SJSA1 (cell line): Measurements from ENCODE around the gene FOXN3. TPM values are rescaled to one million over a fixed set of nuclear protein-coding genes. Genes with fewer than 3 reads are reported as not detected.

ENCODE experiments used
- DNase-seq, 2 experiments: peaks; one replicate each; pipeline ENCODE4 v3.0.0-alpha.2; 2015 to 2020; ENCODE audit warnings: low spot score in 2 of 2, low read depth in 1 of 2
- H3K27ac ChIP-seq: fragments of 250-450 bp; sonication (Bioruptor Pico); 2 replicates; pipeline ENCODE4 v1.5.1; 2020; ENCODE audit warnings: mild to moderate bottlenecking, moderate library complexity
- H3K27me3 ChIP-seq: fragments of 250-450 bp; sonication (Bioruptor Pico); replicated peaks from 2 replicates; pipeline ENCODE4 v1.5.1; 2020; ENCODE audit warnings: mild to moderate bottlenecking, moderate library complexity
- H3K36me3 ChIP-seq: fragments of 250-450 bp; sonication (Bioruptor Pico); 2 replicates; pipeline ENCODE4 v1.5.1; 2020; ENCODE audit warnings: mild to moderate bottlenecking
- H3K4me1 ChIP-seq: fragments of 250-450 bp; sonication (Bioruptor Pico); replicated peaks from 2 replicates; pipeline ENCODE4 v1.6.1; 2021; ENCODE audit warnings: mild to moderate bottlenecking
- H3K4me3 ChIP-seq: fragments of 250-450 bp; sonication (Bioruptor Pico); 2 replicates; pipeline ENCODE4 v1.5.1; 2020; ENCODE audit warnings: mild to moderate bottlenecking
- H3K9me3 ChIP-seq: fragments of 250-450 bp; sonication (Bioruptor Pico); replicated peaks from 2 replicates; pipeline ENCODE4 v1.5.1; 2020; ENCODE audit warnings: mild to moderate bottlenecking
- total RNA-seq: library from RNA; depleted of rRNA; stranded (reverse); fragments of >200 nt; shearing (Covaris generic); gene quantifications from 2 replicates; pipeline ENCODE4 v1.2.3, GENCODE V29; 2014

The FOXN3 gene
- total RNA-seq, 1 experiment from 2014 or later = 31.0 TPM

DNA sequence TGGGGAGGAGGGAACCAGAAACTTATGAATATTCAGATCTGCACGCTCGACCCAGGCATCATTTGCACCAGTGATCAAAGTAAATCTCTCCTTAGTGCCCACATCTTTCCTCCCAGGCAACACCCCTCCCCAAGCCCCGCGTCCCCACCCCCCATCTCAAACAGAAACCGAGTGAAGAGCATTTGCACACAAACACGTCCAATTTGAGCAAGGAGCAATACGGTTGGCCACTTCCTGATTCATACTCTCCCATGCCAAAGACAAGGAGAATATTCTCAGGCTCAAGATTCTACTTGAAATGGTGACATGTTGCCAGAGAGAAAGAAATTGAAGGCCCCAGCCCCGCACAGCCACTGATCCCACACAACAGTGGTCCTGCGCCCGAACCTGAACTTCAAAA, 7.1 kb downstream of the FOXN3 start:
- no peaks in the 10 kb centered on the region for H3K27me3 ChIP-seq
- H3K4me1 ChIP-seq = peaks cover under 1% of the 10 kb centered on the region; the same call in 1 of the 2 replicates
- H3K27ac ChIP-seq = no peak overlapping the region
- peaks cover 27% of the 10 kb centered on the region for H3K36me3 ChIP-seq
- no peaks in the 10 kb centered on the region for H3K9me3 ChIP-seq
- no peak for DNase-seq
- no peak overlapping the region for H3K4me3 ChIP-seq

DNA sequence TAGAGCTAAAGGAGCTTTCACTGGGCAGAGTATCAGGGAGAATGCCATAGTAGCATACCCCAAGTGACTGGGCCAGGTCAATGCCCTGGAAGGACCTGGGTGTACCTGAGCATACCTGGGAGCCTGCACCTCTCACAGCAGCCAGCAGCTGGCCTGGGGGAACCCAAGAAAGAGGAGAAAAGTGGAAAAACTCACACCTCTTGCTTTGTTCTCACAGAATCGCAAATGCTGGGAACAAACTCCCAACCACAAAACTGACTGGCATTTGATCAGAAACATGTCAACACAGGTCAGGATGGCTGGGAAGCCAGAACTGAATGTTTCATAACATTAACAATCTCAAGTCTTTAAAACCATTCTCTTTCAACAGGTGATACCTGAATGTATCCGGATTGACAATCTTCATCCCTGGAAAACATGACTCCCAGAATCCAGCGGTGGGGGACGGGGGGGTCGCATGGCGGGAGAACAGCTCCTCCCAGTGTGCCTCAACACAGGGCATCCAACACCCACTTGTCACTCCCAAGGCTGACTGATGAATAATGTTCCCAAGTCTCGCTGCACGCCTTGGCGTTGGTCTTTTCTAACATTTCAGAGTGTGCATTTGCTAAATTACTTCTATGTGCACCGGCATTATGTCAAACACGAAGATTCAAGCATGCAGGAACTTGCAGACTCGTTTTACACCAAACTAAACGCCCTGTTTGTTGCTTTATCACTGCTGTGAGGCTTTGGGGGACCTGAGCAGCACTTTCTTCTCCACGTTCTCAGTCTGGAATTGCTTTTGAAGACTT, 7.9 kb downstream of the FOXN3 start:
- DNase-seq = no peak
- no peak overlapping the region for H3K27ac ChIP-seq
- peaks cover 27% of the 10 kb centered on the region for H3K36me3 ChIP-seq
- no peaks in the 10 kb centered on the region for H3K4me1 ChIP-seq
- H3K4me3 ChIP-seq = no peak overlapping the region
- H3K9me3 ChIP-seq = no peaks in the 10 kb centered on the region
- no peaks in the 10 kb centered on the region for H3K27me3 ChIP-seq

DNA sequence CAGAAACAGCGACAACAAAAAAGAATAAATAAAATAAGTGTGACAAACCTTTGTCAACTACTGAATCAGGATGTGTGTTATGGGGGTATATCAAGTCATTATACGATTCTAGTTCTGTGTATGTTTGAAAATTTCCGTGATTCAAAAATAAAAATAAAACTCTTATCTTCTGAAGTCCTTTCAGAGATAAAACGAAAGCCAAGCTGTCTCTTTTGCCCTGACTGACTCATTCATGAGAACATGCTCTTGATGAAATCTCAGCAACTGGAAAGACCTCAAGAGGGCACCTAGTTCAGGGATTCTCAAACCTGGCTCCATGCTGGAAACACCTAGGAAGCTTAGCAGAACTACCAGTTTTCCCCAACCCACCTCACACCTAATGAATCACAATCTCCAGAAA, 9.2 kb downstream of the FOXN3 start:
- H3K4me3 ChIP-seq = no peak overlapping the region
- no peaks in the 10 kb centered on the region for H3K4me1 ChIP-seq
- H3K27me3 ChIP-seq = no peaks in the 10 kb centered on the region
- no peaks in the 10 kb centered on the region for H3K9me3 ChIP-seq
- DNase-seq = no peak
- peaks cover 27% of the 10 kb centered on the region for H3K36me3 ChIP-seq
- H3K27ac ChIP-seq = no peak overlapping the region

DNA sequence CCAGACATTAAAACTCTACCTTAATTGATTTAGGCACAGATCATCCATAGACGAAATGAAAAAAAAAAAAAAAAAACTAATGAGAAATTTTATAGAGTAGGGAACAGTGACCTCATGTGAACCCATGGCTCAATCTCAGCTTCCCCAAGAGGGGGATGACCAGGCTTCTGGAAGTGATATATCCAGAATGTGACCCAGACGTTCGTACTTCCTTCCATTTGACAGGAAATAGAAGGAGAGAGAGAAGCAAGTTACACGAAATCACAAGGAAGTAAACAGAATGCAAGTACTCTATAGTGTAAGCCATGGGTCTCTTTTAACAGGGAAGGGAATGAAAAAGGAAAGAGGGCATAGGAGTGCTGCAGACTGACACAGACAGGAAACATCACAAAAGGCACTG, 10.1 kb downstream of the FOXN3 start:
- Histone ChIP-seq H3K27ac (no peak overlapping the region), H3K27me3 (no peaks in the 10 kb centered on the region), H3K9me3 (no peaks in the 10 kb centered on the region), H3K4me3 (no peak overlapping the region), H3K4me1 (no peaks in the 10 kb centered on the region), H3K36me3 (peaks cover 27% of the 10 kb centered on the region)
- DNase-seq = no peak

DNA sequence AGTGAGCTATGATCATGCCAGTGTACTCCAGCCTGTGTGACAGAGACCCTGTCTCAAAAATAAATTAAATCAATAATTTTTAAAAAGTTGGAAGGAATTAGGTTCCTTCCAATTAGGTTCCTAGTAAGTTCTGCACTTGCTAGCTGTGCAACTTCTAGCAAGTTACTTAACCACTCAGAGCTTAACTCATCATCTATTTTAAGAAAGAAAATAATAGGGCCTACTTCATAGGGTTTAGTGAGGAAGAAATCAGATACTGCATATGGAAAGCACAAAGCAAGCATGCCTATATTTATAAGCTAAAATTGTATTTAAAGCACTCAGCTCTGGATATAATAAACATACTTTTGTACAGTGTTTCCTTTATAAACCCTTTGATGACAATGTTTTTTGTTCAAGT, 10.7 kb downstream of the FOXN3 start:
- H3K4me3 ChIP-seq = no peak overlapping the region
- no peaks in the 10 kb centered on the region for H3K9me3 ChIP-seq
- H3K27ac ChIP-seq = no peak overlapping the region
- DNase-seq = no peak
- peaks cover 23% of the 10 kb centered on the region for H3K36me3 ChIP-seq
- H3K27me3 ChIP-seq = no peaks in the 10 kb centered on the region
- no peaks in the 10 kb centered on the region for H3K4me1 ChIP-seq

DNA sequence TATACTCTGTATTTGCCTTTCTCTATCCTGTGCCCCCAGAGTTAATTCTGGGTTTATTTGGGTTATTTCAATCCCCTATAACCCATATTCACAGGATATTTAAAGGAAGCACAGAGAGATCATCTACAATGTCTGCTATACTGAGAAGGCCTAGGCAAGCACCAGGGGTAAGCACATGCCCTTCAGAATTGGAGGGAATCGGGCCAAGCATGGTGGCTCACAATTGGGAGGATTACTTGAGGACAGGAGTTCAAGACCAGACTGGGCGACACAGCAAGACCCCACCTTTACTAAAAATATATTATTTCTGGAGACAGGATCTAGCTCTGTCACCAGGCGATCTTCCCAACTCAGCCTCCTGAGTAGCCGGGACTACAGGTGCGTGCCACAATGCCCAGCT, 11.3 kb downstream of the FOXN3 start:
- no peaks in the 10 kb centered on the region for H3K27me3 ChIP-seq
- peaks cover 18% of the 10 kb centered on the region for H3K36me3 ChIP-seq
- no peaks in the 10 kb centered on the region for H3K9me3 ChIP-seq
- H3K4me1 ChIP-seq = no peaks in the 10 kb centered on the region
- DNase-seq = no peak
- no peak overlapping the region for H3K27ac ChIP-seq
- no peak overlapping the region for H3K4me3 ChIP-seq

DNA sequence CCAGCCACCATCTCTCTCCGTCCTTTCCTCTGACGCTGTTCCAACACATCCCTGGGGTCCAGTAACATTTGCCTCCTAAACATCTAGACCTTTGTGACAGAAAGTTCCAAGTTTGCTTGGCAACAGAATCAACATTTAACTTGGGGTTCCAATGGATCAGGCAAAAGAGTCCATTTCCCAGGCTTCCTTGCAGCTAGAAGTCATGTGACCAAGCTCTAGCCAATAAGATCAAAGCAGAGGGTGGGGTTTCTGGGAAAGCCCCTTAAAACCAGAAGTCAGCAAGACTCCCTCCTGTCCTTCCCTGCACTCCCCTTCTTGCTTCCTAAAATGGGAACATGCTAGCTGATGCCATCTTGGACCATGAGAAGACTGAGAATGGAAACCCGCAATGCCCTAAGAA, 14.7 kb downstream of the FOXN3 start:
- H3K27ac ChIP-seq = no peak overlapping the region
- H3K4me3 ChIP-seq = no peak overlapping the region
- no peaks in the 10 kb centered on the region for H3K9me3 ChIP-seq
- peaks cover 7% of the 10 kb centered on the region for H3K36me3 ChIP-seq
- DNase-seq = no peak
- no peaks in the 10 kb centered on the region for H3K4me1 ChIP-seq
- H3K27me3 ChIP-seq = no peaks in the 10 kb centered on the region

DNA sequence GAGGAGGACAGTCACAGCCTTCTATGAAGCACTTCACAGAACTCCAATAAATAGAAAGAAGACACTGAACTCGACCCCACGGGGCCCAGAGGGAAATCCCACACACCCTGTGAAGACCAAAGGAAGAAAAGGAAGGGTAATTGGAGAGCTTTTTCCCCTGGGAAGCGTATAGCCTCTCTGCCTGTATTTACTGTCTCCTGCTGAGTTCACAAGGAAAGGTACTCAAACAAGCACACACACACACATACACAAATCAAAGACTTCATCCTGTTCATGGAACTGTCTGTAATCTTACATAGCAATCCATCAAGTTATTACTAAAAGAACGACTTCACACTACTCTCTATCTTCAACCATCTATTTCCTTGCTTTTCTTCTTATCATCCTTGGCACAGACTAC, 15.3 kb downstream of the FOXN3 start:
- Histone ChIP-seq H3K36me3 (peaks cover 3% of the 10 kb centered on the region; the same call in 1 of the 2 replicates), H3K27me3 (no peaks in the 10 kb centered on the region), H3K9me3 (no peaks in the 10 kb centered on the region), H3K4me3 (no peak overlapping the region), H3K4me1 (no peaks in the 10 kb centered on the region), H3K27ac (no peak overlapping the region)
- DNase-seq = no peak

DNA sequence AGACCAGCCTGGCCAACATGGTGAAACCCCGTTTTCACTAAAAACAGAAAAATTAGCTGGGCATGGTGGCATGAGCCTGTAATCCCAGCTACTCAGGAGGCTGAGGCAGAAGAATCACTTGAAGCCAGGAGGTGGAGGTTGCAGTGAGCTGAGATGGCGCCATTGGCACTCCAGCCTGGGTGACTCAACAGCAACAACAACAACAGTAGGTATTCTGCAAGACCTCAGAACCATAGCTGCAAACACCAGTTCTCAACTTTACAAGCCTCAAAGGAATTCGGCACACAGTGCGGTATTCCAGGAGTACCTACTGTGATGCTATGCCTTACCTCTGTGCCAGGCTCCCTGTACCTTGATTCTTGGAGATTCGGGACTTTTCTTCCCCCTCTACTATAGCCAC, 15.8 kb downstream of the FOXN3 start:
- Histone ChIP-seq H3K36me3 (peaks cover 3% of the 10 kb centered on the region; the same call in 1 of the 2 replicates), H3K27ac (no peak overlapping the region), H3K27me3 (no peaks in the 10 kb centered on the region), H3K4me1 (no peaks in the 10 kb centered on the region), H3K9me3 (no peaks in the 10 kb centered on the region), H3K4me3 (no peak overlapping the region)
- no peak for DNase-seq

DNA sequence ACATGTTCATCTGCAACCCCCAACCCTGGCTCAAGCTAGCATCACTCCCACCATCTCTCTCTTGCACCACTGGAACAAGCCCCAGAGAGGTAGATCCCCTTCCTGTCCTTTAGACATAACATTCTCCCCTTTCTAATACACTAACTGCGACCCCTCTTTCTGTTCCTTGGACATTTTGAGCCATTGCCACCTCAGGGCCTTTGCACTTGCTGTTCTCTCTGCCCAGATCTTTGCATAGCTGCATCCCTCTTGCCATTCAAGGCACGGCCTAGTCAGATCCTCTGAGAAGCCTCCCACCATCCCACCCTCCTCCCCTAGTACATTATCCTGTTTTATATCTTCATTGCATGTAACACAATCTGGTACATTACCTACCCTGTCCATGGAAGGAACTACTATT, 16.5 kb downstream of the FOXN3 start:
- Histone ChIP-seq H3K27me3 (no peaks in the 10 kb centered on the region), H3K4me1 (no peaks in the 10 kb centered on the region), H3K9me3 (no peaks in the 10 kb centered on the region), H3K36me3 (peaks cover 3% of the 10 kb centered on the region; the same call in 1 of the 2 replicates), H3K27ac (no peak overlapping the region), H3K4me3 (no peak overlapping the region)
- DNase-seq = no peak

DNA sequence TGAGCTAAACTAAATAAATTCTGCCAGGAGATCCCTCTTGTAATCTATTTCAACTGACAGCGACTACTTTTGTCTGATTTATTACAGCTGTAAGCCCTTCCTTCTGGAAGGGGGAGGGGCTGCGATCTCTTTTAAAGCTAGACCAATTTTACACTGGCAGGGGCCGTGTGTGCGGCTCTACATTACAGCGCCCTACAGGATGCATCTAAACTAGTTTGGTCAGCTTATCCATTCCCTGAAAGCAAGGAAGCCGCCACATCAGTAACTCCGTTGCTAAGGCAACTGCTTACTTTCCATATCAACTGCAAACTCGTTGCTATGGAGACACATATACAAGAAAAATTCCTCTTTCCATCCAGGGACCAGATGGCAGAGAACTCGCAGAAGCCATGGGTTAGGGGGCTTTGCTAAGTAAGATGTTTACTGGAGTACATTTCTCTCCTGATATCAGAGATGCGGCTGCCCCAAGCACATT, 17.4 kb downstream of the FOXN3 start:
- H3K27me3 ChIP-seq = no peaks in the 10 kb centered on the region
- no peaks in the 10 kb centered on the region for H3K9me3 ChIP-seq
- H3K36me3 ChIP-seq = no peaks in the 10 kb centered on the region
- no peak overlapping the region for H3K27ac ChIP-seq
- H3K4me3 ChIP-seq = no peak overlapping the region
- DNase-seq = no peak
- no peaks in the 10 kb centered on the region for H3K4me1 ChIP-seq

DNA sequence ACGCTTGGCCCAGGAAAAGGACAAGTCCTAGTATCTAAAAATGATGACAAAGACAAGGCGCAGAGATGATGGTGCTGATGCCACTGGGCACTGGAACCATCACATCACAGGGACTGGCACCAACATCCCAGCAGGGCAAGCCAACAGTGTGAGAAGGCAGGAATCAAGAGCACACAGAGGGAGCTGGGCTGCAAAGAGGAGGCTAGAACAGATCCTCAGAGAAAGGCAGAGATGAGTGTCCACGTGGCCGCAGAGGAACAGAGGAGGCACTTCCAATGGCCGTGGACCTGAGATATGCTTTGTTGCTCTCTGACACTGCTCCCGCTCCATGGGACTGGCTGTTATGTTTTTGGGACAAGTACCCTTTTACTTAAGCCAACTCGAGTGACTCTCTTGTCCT, 17.9 kb downstream of the FOXN3 start:
- no peaks in the 10 kb centered on the region for H3K9me3 ChIP-seq
- no peak overlapping the region for H3K4me3 ChIP-seq
- no peaks in the 10 kb centered on the region for H3K27me3 ChIP-seq
- DNase-seq = no peak
- no peaks in the 10 kb centered on the region for H3K36me3 ChIP-seq
- no peaks in the 10 kb centered on the region for H3K4me1 ChIP-seq
- no peak overlapping the region for H3K27ac ChIP-seq

DNA sequence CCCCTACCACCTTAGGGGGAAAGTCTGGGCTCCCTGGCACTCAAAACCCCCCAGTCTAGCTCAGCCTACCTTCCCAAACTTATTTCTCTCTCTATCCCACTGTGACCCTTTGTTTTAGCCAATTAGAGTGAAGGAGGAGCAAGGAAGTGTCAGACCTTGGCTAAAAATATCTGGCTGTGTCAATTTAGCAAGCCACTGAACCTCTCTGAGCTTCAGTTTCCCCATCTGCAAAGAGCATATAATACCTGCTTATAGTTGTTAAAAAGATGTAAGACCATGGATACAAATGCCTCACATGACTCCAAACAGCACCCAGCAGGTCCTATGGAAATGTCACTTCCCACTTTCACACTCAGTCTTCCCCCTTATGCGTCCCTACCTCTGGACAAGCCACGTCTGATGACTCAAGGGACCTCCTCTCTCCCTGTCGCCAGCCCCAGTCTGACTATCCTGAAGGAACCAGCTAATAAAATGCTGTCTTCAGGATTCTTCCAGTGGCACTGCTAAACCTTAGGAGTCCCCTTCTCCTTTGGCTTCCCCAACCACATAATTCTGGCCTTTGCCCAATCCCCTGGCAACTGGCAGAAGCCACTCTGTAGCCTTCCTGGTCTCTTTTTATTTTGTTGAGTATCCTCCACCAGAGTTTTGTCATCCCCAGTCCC, 19.3 kb downstream of the FOXN3 start:
- Histone ChIP-seq H3K36me3 (no peaks in the 10 kb centered on the region), H3K4me1 (no peaks in the 10 kb centered on the region), H3K27me3 (no peaks in the 10 kb centered on the region), H3K9me3 (no peaks in the 10 kb centered on the region), H3K27ac (no peak overlapping the region), H3K4me3 (no peak overlapping the region)
- no peak for DNase-seq

DNA sequence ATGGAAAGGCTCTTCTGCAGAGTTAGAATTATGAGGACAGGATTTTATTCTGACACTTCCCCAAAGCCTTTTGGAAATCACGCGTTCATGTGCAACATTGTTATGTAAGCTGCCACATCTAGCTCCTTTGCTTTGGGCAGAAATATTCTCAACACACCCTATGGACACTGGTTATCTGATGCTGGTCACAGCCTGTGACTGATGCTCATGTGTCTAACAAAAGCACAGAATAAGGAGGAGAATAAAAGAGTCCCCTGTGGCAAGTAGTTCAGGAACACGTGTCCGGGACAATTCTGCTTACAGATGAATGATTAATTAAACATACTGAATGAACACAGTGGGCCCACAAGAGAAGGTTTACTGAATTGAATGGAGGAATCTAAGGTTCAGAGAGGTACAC, 22.1 kb downstream of the FOXN3 start:
- Histone ChIP-seq H3K4me3 (no peak overlapping the region), H3K4me1 (no peaks in the 10 kb centered on the region), H3K36me3 (no peaks in the 10 kb centered on the region), H3K9me3 (no peaks in the 10 kb centered on the region), H3K27ac (no peak overlapping the region), H3K27me3 (no peaks in the 10 kb centered on the region)
- no peak for DNase-seq
